Ammon's horn (tissue), 1 donor: ENCODE data around the gene HIPK3.
"Not testable (repeated sequence)": the region's sequence is repeated elsewhere in the genome, so short reads cannot be mapped to it uniquely, and the experiment has no call there.

Source experiments
- DNase-seq: peaks from one replicate; pipeline ENCODE4 v3.0.0-alpha.2; 2016; ENCODE audit warnings: low spot score

HIPK3 gene

GRCh38 chr11:33257160-33257896, at the start of gene HIPK3:
Gene HIPK3 (plus strand): TSS chr11:33257381.
- peak; percentile 82 for DNase-seq

GRCh38 chr11:33207408-33207985, 49.7 kb upstream of the HIPK3 start:
- no peak for DNase-seq

GRCh38 chr11:33208150-33208549, 49.0 kb upstream of the HIPK3 start:
- no peak for DNase-seq

GRCh38 chr11:33211153-33211552, 46.0 kb upstream of the HIPK3 start:
- DNase-seq: no peak

- DNase-seq: no peak
Measured at GRCh38 chr11:33211580-33211979, 45.6 kb upstream of the HIPK3 start.

- DNase-seq: no peak
Measured at GRCh38 chr11:33214187-33214586, 43.0 kb upstream of the HIPK3 start.

GRCh38 chr11:33214767-33215166, 42.4 kb upstream of the HIPK3 start:
- no peak for DNase-seq

- not testable (repeated sequence) for DNase-seq
Measured at GRCh38 chr11:33216676-33217075, 40.5 kb upstream of the HIPK3 start.

GRCh38 chr11:33222052-33222750, 35.0 kb upstream of the HIPK3 start:
- no peak for DNase-seq

- DNase-seq: no peak
Measured at GRCh38 chr11:33225371-33225770, 31.8 kb upstream of the HIPK3 start.

GRCh38 chr11:33227578-33228261, 29.5 kb upstream of the HIPK3 start:
- DNase-seq: no peak

GRCh38 chr11:33234397-33235190, 22.6 kb upstream of the HIPK3 start:
- DNase-seq: no peak

GRCh38 chr11:33237039-33237597, 20.1 kb upstream of the HIPK3 start:
- DNase-seq: no peak

- DNase-seq: no peak
Measured at GRCh38 chr11:33242575-33242974, 14.6 kb upstream of the HIPK3 start.

- DNase-seq: not testable (repeated sequence)
Measured at GRCh38 chr11:33243654-33244053, 13.5 kb upstream of the HIPK3 start.

- DNase-seq: no peak
Measured at GRCh38 chr11:33248416-33248971, 8.7 kb upstream of the HIPK3 start.

GRCh38 chr11:33256031-33256812, 959 bp upstream of the HIPK3 start:
- peak; percentile 5 for DNase-seq

GRCh38 chr11:33256813-33257159, 395 bp upstream of the HIPK3 start:
- DNase-seq: no peak

GRCh38 chr11:33257897-33258630, 883 bp downstream of the HIPK3 start:
- peak; percentile 82 for DNase-seq
